GM21737 (cell line): ENCODE measurements around the gene ZDHHC8.

ENCODE experiments used
- ATAC-seq: cut with Tn5 transposase; IDR thresholded peaks from one replicate; pipeline ENCODE4 v1.9.1; 2021; ENCODE audit warnings: mild to moderate bottlenecking, moderate library complexity; ENCODE audit not compliant: unreplicated experiment

Gene ZDHHC8

DNA sequence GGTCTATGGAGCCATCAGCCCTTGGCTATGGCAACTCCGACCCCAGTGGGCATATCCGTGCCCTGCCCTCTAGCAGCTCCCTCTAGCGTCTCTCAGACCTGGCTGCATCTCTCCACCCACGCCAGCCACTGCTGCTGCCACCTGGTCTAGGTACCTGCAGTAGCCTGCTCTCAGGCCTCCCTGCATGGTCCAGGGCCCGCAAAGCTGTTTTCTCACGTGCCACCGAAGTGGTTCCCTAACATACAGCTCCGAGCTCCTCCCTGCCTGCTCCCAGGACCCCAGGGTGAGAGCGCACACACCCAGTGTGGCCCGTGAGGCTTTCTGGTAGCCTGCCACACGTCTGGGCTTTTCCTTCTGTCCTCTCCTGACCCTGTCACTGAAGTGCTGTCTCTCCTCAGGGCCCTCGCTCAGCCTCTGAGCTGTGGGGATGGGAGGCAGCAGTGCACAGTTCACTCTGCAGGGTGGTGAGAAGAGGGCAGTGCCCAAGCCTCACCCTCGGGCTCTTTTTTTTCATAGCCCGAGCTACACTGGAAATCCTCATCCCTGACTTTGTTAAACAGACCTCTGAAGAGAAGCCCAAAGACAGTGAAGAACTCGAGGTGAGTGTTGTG is 37.3 kb upstream of the ZDHHC8 start:
- no peak for ATAC-seq

- ATAC-seq = no peak
Observed at GRCh38 chr22:20095521-20095920, 36.1 kb upstream of the ZDHHC8 start.

- ATAC-seq = no peak
Observed at GRCh38 chr22:20096574-20097420, 34.8 kb upstream of the ZDHHC8 start.

GRCh38 chr22:20099099-20099711 is 32.4 kb upstream of the ZDHHC8 start:
- ATAC-seq = no peak

GRCh38 chr22:20101638-20102037 is 30.0 kb upstream of the ZDHHC8 start:
- no peak for ATAC-seq

- no peak for ATAC-seq
Observed at GRCh38 chr22:20102203-20102780, 29.3 kb upstream of the ZDHHC8 start.

DNA sequence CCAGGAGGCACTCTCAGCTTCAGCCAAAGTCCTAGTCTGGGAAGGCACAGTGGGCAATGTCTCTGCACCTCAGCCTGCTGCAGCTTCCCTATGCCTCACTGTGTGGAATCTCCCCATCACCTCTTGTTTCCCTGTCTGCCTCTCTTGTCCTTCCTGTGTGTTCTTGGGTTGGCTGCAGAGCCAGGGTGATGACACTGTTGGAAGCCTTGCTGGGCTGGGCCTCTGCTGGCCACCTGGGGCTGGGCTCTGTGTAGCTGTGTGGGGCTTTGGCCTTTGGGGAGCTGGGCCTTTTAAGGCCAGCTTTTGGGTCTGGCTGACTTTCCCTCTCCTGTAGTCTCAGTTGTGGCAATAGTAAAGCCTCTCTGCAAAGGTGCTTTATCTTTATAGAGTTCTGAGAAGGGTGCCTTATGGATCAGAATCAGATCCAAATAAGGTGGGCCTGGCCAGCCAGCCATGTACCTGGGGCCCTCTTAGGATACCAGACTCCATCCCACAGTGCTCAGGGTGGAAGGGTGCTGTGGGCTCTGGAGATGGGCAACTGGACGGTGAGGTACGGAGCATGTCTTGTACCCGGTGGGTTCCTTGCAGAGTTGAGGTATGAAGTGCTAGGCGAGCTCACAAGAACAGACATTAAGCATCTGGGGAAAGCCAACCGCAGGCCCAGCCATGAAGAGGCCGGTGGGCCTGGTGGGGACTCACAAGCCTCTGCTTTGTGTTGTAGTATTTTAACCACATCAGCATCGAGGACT is 26.0 kb upstream of the ZDHHC8 start:
- no peak for ATAC-seq

- ATAC-seq = no peak
Observed at GRCh38 chr22:20106205-20106848, 25.3 kb upstream of the ZDHHC8 start.

GRCh38 chr22:20106849-20107237 is 24.8 kb upstream of the ZDHHC8 start:
- ATAC-seq = no peak

- ATAC-seq = no peak
Observed at GRCh38 chr22:20107471-20107901, 24.1 kb upstream of the ZDHHC8 start.

GRCh38 chr22:20107951-20108756 is 23.4 kb upstream of the ZDHHC8 start:
- no peak for ATAC-seq

GRCh38 chr22:20108757-20109230 is 22.8 kb upstream of the ZDHHC8 start:
- no peak for ATAC-seq

DNA sequence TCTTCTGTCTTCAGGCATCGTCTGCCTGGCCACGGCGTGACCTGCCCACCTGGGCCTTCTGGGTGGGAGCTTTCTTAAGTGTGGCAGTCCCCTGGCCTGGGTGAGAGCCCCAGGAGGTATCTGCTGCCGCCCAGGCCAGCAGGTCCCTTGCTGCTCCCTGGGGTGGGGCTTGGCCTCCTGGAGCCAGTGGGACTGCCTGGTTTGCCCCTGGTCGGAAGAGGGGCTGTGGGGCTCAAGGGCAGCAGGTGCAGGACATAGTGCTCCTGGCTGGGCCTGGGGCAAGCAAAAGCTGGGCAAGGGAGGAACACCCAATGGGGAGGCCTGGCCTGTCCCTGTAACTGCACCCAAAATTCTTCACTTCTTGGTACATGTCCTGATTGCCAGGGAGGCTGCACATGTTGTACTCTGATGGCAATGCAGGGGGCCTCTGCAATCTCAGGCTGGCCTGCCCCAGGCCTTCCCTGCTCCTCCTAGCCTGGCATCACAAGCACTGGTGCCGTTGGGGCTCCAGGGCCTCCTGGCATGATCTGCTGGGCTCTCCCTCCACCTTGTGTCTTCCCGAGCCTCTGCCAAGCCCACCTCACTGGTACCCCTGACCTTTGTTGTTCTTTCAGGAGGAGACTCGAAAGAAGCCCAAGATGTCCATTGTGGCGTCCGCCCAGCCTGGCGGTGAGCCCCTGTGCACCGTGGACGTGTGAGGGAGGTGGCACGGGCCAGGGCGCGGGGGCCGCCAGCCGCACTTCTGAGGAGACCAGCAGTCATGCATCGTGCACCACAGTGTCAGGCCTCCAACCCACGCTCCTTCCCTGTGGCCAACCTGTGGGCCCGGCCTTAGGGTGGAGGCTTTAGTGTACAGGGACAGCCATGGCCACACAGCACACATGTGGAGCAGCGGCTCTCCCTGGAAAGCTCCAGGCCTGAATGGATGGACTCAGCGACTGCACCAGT is 21.9 kb upstream of the ZDHHC8 start:
- no peak for ATAC-seq

DNA sequence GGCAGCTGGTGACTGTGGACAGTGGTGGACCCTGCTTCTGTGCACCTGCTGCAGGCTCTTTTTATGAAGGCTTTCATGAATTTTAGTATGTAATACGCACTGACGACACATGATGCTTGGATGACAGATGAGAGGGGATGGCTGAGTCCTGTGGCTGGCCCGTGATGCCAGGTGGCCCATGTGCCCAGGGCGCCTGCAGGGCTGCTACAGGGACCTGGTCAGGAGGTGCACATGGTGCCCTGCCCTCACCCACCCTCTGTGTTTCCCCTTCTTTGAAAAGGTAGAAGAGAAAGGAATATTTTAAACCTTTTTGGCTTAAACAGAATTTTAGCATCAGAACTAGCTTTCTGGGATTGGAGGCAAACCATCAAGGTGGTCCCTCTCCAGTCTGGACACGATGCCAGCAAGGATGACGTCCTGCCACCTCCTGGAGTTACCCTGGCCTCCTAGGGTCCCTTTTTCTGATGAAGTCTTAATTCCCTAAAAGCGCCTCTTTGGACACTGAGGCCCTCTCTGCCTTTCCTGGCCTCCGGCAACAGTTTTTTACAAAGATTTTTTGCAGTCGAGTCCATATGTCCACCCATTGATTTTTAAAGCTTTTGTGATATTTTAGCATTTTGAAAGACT is 21.1 kb upstream of the ZDHHC8 start:
- no peak for ATAC-seq

DNA sequence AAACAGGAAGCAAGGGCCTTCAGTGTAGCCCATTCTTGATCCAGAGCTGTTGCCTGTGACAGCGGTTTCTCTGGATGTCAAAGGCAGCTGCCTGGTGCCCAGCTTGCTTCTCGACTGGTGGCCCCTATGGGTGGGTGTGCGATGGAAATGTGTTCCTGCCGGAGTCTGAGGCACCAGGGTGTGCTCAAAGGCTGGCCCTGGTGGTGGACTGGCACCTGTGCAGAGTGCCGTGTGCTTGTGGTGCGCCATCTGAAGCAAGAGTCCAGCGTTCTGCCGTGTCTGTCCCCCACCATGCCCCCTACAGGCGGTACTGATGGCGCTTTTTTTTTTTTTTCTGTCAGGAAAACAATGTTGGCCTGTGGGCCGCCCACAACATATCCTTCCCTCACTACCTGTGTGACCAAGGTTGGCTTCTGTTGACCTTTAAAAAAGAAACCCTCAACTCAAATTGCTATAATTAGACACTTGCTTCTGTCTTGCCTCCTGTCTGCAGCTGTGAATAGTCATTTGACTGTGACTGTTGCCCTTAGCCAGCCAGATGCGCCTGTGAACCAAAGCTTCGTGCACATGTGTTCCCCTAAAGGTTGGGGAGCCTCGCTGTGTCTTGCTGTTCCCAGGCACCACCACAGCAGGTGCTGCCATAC is 20.4 kb upstream of the ZDHHC8 start:
- no peak for ATAC-seq

DNA sequence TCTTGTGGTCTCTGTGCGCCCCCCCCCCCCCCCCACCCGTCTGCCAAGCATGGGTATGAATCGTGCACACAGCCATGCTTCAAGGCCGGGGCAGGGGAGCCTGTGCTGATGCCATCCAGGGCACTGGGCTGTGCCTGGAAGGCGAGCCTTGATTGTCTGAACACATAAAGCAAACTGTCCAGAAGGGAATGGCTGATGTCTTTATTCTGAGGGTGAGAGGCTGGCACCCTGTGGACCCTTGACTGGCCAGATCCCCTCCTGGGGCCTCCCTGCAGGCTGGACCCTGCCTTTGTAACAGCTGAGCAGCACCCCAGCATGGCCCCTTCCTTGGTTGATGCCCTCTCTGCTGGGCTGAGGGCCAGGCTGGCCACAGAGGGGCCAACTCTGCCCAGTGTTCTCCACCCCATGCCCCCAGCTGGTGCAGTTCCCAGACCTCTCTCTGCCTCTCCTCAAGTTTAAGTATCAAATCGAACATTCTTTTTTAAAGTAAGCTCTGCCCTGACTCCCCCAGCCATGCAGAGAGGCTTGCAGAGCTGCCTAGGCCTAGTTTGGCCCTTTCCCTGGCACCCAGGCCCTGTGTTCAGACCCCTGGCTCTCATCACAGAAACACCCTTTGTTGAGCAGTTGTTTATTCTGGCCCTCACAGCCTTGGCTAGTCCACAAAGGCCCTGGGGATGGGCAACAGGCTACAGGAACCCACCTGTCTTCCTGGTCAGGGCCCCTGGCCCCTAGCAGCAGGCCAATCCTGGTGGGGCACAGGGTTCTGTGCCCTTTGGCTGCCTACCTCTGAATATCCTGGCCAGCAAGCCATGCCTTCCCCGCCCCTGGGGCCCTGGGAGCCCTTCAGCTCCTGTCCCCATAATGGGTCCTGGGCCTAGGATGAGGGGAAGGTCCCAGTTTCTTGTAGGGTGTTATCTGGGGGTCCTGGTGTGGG is 19.6 kb upstream of the ZDHHC8 start:
- no peak for ATAC-seq
